Activated CD8-positive, alpha-beta memory T cell treated with anti-CD3 and anti-CD28 coated beads, Interleukin-2, amount 50 U/mL, for 4 hours (primary cell): ENCODE data around the gene ZPBP2.

ENCODE experiments used
- DNase-seq: peaks from one replicate; pipeline ENCODE4 v3.0.0-alpha.2; 2020

ZPBP2 gene

GRCh38 chr17:39913989-39914388 is 46.0 kb downstream of the ZPBP2 start:
- DNase-seq: no peak

GRCh38 chr17:39915559-39915958 is 47.6 kb downstream of the ZPBP2 start:
- DNase-seq: no peak

GRCh38 chr17:39916918-39917317 is 48.9 kb downstream of the ZPBP2 start:
- no peak for DNase-seq

GRCh38 chr17:39919087-39919683 is 51.2 kb downstream of the ZPBP2 start:
- DNase-seq: no peak

- DNase-seq: peak; percentile 49
Observed at GRCh38 chr17:39920218-39921210, 52.5 kb downstream of the ZPBP2 start.

GRCh38 chr17:39921323-39921722 is 53.3 kb downstream of the ZPBP2 start:
- peak; percentile 39 for DNase-seq

- DNase-seq: no peak
Observed at GRCh38 chr17:39922006-39922405, 54.0 kb downstream of the ZPBP2 start.

- no peak for DNase-seq
Observed at GRCh38 chr17:39923230-39923629, 55.2 kb downstream of the ZPBP2 start.

- DNase-seq: no peak
Observed at GRCh38 chr17:39923836-39924690, 56.1 kb downstream of the ZPBP2 start.

- no peak for DNase-seq
Observed at GRCh38 chr17:39924691-39925055, 56.7 kb downstream of the ZPBP2 start.

- no peak for DNase-seq
Observed at GRCh38 chr17:39925282-39926134, 57.5 kb downstream of the ZPBP2 start.

- DNase-seq: no peak
Observed at GRCh38 chr17:39926135-39926587, 58.2 kb downstream of the ZPBP2 start.

GRCh38 chr17:39926588-39927100 is 58.6 kb downstream of the ZPBP2 start:
- DNase-seq: peak; percentile 49
